Body of pancreas (tissue), 4 donors: Measurements from ENCODE around the gene CCDC33.

Experiments
- CTCF ChIP-seq, 7 experiments: fragments of 450-650 bp in 4 of 7; fragments of 200-600 bp in 3 of 7; sonication (generic) in 3 of 7; IDR thresholded peaks; one replicate each; pipeline ENCODE4 v1.5.1; 2016 to 2019; ENCODE audit warnings: antibody characterized with exemption in 7 of 7
- POLR2A ChIP-seq, 3 donors: fragments of 450-650 bp; IDR thresholded peaks; one replicate each; pipeline ENCODE4 v1.6.1; 2016; ENCODE audit warnings: antibody characterized with exemption in 3 of 3, mild to moderate bottlenecking in 2 of 3

DNA sequence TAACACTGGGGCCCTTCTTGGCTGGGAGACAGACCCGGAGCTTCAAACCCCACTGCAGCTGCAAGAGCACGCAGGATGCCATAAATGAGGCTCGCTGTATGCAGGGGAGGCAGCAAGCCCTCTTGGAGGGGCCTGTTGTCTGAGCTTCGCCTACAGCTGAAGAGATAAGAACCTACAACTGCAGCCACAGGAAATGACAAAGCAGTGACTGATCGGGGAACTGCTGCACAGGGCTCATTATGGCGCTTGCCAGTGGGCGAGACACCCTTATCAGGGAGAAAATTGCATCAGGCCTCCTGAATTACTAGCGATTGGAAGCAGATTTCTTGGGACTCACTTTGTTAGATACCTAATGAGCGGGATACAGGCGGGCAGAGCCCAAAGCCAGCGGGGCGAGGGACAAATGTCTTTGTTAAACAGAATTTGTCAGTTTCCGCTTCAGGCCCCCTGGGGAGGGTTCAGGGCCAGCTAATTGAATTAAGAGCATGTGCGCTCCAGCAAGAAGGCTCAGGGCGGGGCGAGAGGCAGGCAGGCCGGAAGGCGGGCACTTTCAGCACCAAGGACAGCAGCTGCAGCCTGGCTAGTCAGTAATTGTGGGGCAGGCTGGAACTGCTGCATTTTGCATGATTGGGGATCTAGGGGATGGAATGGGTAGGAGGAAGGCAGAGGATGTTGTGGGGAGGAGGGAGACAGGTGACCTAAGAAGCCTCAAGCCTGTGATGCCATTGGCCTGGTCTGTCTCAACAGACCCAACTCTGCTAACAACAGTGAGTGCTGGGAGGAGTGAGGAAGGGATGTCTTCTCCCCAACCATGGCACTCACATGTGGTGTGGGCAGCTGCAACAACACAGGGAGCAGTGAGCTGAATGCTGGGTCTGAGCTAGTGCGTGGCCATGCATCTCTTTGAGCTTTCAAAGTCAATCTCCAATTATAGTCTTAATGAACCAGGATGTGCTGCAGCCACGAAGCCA, 55.3 kb downstream of the CCDC33 start:
- TF ChIP-seq CTCF (IDR thresholded peaks at IDR 0.05) (no peak), POLR2A (IDR thresholded peaks at IDR 0.05) (no peak)
